Measurements from ENCODE around the gene MRPS21.
A peak's percentile ranks its signal among the peaks of the same experiment; 100 is the strongest.

Gene MRPS21

GRCh38 chr1:150293433-150294253 is at the start of gene MRPS21:
TSS of gene MRPS21 (plus strand) at chr1:150293861. CDS start at chr1:150294367, 506 bp downstream.
- peak; percentile 81 for DNase-seq

DNA sequence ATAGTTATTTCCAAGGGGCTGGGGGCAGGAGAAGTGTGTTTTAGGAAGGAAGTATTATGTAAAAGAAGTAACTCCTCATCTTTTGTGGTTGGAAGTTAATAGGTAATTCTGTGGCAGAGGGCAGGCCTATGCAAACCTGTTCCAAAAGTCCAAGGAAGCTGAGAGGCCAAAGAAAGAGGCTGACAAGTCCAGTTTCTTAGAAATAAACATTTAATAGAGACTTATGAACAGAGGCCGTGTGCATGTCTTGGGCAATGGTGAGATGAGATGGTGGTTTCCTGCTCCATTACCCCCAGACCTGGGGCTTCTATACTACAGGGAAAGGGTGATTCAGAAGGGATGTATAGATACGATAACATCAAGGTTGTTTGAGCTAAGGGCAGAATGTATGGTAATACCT is 43.7 kb upstream of the MRPS21 start:
- no peak for DNase-seq

GRCh38 chr1:150256198-150256553 is 37.5 kb upstream of the MRPS21 start:
- no peak for DNase-seq

DNA sequence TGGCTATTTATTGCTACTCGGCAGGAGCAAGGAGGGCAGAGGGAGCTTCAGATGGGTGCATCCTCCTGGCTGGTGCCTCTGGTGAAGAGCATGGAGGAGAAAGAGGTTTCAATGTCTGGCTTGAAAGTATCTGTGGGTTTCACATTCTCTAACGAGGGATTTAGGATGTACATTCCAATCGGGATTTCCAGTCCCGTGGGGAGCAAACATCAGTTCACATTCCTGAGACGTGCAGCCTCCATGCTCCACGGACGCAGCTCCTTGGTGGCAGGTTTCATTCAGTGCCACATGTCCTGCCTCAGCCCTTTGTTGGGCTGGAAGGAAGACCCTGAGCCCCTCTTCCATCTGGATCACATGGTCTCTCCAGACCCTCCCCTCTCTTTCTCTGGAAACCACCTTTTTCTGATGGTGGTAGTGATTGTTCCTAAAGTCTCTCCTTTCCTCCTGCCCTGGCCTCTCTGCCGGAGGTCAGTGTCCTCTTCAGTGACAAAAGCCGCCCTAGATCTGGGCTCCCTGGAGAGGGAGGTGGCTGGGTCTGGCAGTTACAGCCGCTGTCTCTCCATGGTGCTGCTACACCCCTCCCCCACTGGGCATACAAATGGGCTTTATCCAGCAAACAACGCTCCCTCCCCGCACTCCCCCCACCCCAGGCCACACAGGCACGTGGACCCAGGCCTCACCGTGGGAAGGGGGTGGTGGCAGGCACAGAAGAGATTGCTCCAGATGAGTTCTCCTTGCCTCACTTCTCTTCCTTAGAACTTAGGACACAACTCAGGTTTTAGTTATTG is 36.9 kb upstream of the MRPS21 start:
- no peak for DNase-seq

DNA sequence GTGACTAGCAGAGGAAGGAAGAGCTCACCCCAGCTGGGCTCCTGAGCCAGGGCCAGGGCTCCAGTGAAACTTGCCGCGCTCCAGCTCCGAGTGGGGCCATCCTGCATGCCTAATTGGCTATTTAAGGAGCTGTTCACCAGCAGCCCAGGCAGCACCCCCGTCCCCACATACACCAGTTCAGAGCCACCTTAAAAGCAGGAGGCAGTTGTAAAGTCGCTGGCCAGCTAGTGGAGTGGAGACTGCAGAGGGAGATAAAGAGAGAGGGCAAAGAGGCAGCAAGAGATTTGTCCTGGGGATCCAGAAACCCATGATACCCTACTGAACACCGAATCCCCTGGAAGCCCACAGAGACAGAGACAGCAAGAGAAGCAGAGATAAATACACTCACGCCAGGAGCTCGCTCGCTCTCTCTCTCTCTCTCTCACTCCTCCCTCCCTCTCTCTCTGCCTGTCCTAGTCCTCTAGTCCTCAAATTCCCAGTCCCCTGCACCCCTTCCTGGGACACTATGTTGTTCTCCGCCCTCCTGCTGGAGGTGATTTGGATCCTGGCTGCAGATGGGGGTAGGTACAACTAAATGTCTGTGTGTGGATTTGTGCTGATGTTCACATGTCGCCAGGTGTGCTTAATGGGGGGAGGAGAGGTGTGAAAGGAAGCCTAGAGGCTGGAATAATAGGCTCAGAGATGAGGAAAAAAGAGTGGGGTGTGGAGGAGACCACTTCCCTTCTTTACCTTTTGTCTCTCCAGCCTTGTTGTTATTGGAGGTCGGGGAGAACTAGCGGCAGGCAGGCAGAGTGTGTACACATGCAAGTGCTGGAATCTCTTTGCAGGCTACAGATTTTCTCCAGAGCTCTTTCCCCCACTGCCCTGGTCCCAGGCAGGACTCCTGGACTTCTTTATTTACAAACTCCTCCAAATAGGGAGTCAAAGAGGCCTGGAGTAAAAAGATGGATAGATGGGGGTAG is 35.8 kb upstream of the MRPS21 start, which contains the start of gene CA14:
CA14 (plus strand) TSS at position 151 of the 962 bp plus-strand sequence; CDS start at position 506, 355 bp downstream.
- no peak for DNase-seq

DNA sequence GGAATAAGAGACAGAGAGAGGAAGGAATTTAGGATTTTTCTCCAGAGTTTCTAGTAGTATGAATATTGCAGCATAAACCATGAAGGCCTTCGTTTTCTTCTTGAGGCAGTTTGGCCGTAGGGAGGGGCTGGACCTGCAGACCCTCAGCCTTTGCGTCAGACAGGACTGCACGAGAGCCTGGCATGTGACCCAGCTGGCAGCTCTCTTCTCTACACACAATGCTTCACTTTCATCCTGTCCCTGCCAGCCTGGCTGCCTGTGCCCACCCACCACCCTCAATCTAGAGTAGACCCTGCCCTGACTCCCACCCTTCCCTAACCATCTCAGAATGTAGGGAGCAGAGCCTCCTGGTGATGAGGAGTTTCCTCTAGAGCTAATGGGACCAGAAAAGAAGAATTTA is 34.4 kb upstream of the MRPS21 start:
- DNase-seq = no peak

DNA sequence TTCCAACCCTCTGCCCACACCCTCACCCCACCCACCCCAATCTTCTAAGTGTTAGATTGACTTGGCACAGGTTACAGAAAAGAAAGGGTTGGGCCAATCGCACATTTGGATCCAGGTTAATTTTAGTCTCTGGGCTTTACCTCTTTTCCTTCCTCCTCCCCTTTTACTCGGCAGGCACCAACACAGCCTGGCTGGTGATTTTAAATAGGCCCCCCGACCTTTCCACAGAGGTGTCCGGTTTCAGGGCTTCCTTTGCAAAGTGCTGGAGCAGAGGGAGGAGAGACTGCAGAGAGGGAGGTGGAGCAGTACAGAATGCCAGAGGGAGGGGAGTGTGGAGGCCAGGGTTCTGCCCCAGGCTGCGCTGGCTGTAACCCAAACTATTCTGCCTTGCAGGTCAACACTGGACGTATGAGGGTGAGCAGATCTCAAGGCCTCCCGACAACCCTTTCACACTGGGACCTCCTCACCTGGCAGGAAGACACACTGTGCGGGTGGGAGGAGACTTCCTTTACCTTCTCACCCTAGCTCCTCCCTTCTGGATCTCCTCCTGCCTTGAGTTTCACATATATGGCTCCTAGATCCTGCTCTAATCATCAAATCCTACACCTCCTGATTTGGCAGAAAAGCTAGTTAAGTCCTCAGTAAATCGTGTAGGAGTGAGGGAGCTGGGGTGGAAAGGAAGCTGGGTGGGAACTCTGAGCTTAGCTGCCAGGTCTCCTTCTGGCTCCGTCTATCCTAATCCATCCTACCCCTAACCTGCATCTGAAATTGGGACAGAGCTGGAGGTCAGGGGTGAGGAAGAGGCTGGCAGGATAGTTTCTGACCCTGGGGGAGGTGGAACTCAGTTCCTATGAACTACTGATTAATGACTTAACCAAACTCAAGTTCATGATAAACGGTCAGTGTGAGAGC is 33.6 kb upstream of the MRPS21 start:
- no peak for DNase-seq

DNA sequence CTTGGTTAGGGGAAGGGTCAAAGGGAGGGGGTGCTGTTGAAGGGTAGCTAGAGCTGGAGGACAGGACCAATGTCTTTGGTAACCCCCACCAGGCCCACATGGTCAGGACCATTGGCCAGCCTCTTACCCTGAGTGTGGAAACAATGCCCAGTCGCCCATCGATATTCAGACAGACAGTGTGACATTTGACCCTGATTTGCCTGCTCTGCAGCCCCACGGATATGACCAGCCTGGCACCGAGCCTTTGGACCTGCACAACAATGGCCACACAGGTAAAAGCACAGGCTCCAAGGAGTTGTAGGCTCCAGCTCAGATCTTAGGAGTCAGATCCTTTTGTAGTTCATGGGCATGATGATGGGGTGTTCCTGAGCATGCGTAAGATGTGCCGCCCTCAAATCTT is 32.3 kb upstream of the MRPS21 start:
- no peak for DNase-seq

DNA sequence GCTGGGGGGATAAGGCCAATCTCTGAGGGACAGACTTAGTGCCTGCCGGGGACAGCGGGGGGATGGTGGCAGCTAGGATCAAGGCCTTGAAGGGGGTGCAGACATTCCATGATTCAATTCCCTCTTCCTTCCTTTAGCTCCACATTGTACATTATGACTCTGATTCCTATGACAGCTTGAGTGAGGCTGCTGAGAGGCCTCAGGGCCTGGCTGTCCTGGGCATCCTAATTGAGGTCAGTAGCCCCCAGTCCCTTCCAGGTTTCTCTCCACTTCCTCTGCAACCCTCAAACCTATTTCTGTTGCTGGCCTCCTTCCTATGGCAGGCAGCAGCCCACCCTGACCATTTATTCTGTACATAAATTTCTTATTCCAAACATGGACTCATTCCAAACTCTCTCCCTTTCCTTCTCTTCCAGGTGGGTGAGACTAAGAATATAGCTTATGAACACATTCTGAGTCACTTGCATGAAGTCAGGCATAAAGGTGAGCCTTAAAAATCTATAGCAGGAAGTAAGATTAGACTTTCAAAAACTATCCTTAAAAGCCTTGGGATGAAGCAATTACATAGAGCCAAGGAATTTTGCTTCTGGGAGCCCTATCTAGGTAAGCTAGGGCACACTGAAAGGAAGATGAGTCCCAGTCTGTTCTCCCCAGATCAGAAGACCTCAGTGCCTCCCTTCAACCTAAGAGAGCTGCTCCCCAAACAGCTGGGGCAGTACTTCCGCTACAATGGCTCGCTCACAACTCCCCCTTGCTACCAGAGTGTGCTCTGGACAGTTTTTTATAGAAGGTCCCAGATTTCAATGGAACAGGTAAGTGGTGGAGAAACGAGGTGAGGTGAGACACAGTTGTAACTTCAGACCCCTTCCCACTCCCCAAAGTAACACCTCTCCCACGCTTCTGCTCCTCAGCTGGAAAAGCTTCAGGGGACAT is 31.0 kb upstream of the MRPS21 start:
- DNase-seq = no peak

DNA sequence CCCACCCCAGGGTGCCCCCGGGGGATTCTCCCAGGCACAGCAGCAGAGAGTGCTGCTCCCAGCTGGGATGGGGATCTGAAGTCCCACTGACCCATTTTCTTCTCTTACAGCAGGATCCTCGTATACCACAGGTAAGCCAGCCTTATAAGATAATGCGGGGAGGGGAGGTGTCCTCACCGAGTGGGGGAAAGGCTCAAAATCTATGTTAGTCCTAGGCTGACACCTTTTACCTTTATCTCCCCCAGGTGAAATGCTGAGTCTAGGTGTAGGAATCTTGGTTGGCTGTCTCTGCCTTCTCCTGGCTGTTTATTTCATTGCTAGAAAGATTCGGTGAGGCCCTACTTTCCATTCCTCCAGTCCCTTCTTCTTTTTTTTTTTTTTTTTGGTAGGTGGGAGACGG is 30.1 kb upstream of the MRPS21 start:
- DNase-seq = no peak

GRCh38 chr1:150267896-150268295 is 25.8 kb upstream of the MRPS21 start:
- no peak for DNase-seq

DNA sequence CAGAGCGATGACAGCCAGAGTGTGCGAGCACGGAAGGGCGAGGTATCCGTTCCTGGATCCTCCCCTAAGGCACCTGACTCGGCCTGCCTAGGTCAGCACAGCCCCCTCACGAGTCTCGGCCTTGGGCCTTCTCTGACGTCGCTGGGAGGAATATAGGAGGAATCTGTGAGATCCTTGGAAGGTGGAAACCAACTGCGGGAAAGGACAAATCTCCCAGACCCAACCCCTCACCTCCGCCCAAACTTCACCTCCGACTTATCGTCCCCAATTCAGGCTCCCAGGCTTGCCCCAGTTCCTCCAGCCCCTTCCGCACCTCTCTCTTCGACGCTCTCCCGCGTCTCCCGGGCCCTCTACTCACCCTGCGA is 25.3 kb upstream of the MRPS21 start:
- DNase-seq = no peak

- DNase-seq = peak; percentile 92
Measured at GRCh38 chr1:150268705-150269403, 24.8 kb upstream of the MRPS21 start, which contains the start of gene APH1A. TSS of gene APH1A (minus strand) at chr1:150269016. CDS start at chr1:150268810, 206 bp downstream.

DNA sequence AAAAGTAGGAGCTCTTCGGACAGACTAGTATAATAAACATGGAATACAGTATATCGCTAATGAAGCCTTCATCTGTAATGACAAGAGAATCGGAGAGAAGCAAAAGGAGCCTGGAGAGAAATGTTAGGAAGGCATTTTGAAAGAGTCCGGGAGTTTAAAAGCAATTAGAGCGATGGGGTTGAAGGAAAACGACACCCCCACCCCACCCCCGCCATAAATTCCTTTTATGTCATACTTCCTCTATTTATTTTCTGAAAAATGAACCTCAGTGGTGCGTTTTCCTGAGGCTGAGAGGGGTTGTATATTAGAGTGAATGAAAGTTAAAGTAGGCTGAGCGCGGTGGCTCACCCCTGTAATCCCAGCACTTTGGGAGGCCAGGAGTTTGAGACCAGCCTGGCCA is 24.2 kb upstream of the MRPS21 start:
- DNase-seq = no peak

GRCh38 chr1:150271291-150271959 is 22.2 kb upstream of the MRPS21 start:
- DNase-seq = no peak

DNA sequence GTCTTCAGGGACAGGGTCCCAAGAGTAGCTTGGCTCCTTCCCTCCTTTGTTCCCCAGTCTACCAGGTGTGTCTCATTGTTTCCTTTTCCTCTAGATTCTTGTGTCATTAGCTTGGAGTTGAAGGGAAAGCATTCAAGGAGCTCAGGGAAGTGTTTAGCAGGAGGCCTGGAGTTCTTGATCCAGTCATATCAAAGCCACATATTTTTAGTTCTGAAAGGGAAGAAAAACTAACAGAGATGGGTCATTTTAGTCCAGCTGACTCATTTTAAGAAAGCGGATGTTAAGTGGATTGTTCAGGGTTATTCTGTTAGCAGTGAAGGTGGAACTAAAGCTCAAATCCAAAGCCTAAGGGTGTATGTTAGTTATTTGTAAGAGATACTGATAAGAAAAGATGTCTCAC is 20.4 kb upstream of the MRPS21 start:
- DNase-seq = no peak

DNA sequence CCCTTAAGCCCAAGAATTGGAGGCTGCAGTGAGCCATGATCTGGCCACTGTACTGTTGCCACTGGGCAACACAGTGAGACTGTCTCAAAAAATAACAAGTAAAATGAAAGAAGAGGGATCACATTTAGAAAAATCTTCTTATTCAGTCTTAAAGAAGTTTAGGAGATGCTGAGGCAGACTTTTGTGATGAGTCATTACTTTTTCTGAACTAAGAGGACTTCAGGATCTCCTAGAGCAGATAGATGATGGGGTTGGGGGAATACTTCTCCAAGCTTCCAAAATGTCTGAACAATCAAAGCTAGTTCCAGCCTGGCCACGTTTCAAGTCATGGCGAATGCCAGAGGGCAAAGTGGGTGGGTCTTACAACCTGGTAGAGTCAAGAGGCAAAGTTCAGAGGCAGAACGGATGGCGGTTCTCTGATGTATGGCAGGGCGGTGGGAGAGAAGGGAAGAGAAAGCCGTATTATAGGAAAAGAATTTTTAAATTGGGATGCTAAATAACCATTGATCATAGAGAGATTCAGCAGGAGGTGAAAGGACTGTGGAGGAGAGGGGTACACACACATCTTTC is 13.4 kb upstream of the MRPS21 start:
- no peak for DNase-seq

- DNase-seq = no peak
Measured at GRCh38 chr1:150281221-150281757, 12.4 kb upstream of the MRPS21 start.
